Activated CD8-positive, alpha-beta memory T cell treated with anti-CD3 and anti-CD28 coated beads, Interleukin-2, amount 50 U/mL, for 24 hours (primary cell): Measurements from ENCODE around the gene TMEM140.

ENCODE experiments used
- DNase-seq: peaks from one replicate; pipeline ENCODE4 v3.0.0-alpha.2; 2020; ENCODE audit errors: extremely low read depth

Gene TMEM140

GRCh38 chr7:135174941-135175340, 27.1 kb downstream of the TMEM140 start:
- no peak for DNase-seq

- no peak for DNase-seq
Observed at GRCh38 chr7:135175931-135176330, 28.1 kb downstream of the TMEM140 start.

- no peak for DNase-seq
Observed at GRCh38 chr7:135177028-135177696, 29.3 kb downstream of the TMEM140 start.

GRCh38 chr7:135178364-135178763, 30.5 kb downstream of the TMEM140 start:
- no peak for DNase-seq

- no peak for DNase-seq
Observed at GRCh38 chr7:135179321-135179925, 31.6 kb downstream of the TMEM140 start.

GRCh38 chr7:135180122-135180521, 32.2 kb downstream of the TMEM140 start:
- DNase-seq, result no peak

GRCh38 chr7:135181261-135181928, 33.5 kb downstream of the TMEM140 start:
- no peak for DNase-seq

- DNase-seq, result no peak
Observed at GRCh38 chr7:135181929-135182678, 34.2 kb downstream of the TMEM140 start.

GRCh38 chr7:135183478-135183877, 35.6 kb downstream of the TMEM140 start:
- no peak for DNase-seq

GRCh38 chr7:135184254-135184841, 36.5 kb downstream of the TMEM140 start:
- DNase-seq, result no peak

- no peak for DNase-seq
Observed at GRCh38 chr7:135185471-135186260, 37.8 kb downstream of the TMEM140 start.

- no peak for DNase-seq
Observed at GRCh38 chr7:135186261-135186540, 38.3 kb downstream of the TMEM140 start.

GRCh38 chr7:135186841-135187253, 39.0 kb downstream of the TMEM140 start:
- no peak for DNase-seq

- DNase-seq, result no peak
Observed at GRCh38 chr7:135188298-135188984, 40.6 kb downstream of the TMEM140 start.

- DNase-seq, result no peak
Observed at GRCh38 chr7:135189221-135189662, 41.4 kb downstream of the TMEM140 start.

GRCh38 chr7:135189961-135190360, 42.1 kb downstream of the TMEM140 start:
- no peak for DNase-seq

GRCh38 chr7:135190703-135191102, 42.8 kb downstream of the TMEM140 start:
- no peak for DNase-seq

- DNase-seq, result no peak
Observed at GRCh38 chr7:135192914-135193536, 45.2 kb downstream of the TMEM140 start.

GRCh38 chr7:135193615-135194081, 45.8 kb downstream of the TMEM140 start:
- DNase-seq, result no peak

- no peak for DNase-seq
Observed at GRCh38 chr7:135194494-135195095, 46.7 kb downstream of the TMEM140 start.
